Kidney (tissue), 14 donors: ENCODE results near the gene SNAP47. TPM values are rescaled to one million over a fixed set of nuclear protein-coding genes. Genes with fewer than 3 reads are reported as not detected.

ENCODE experiments used
- DNase-seq, 5 donors: peaks; one replicate each; pipeline ENCODE4 v3.0.0-alpha.2; 2013 to 2020
- FAIRE-seq: peaks from 2 replicates; lab custom pipeline; 2012; peaks lifted over from hg19 to GRCh38; lab: Jason Lieb, UNC
- H3K27ac ChIP-seq, 2 donors: one replicate each; pipeline ENCODE4 v1.7.0; 2013; ENCODE audit warnings: low read depth in 2 of 2, low read length in 2 of 2, inconsistent platforms in 1 of 2
- H3K27me3 ChIP-seq: one replicate; pipeline ENCODE4 v1.7.1; 2013; ENCODE audit warnings: low read length, inconsistent platforms; ENCODE audit not compliant: control insufficient read depth, insufficient read depth
- H3K36me3 ChIP-seq, 3 donors: one replicate each; pipeline versions ENCODE4 v1.7.0 to v1.7.1; 2013; ENCODE audit warnings: low read length in 3 of 3, control low read depth in 1 of 3, inconsistent platforms in 1 of 3; ENCODE audit not compliant: insufficient read depth in 3 of 3, control insufficient read depth in 2 of 3
- H3K4me1 ChIP-seq, 3 donors: one replicate each; pipeline versions ENCODE4 v1.7.0 to v1.7.1; 2013; ENCODE audit warnings: low read length in 3 of 3, inconsistent platforms in 1 of 3, low read depth in 1 of 3; ENCODE audit not compliant: control insufficient read depth in 2 of 3, insufficient read depth in 2 of 3
- H3K4me3 ChIP-seq, 3 donors: one replicate each; pipeline versions ENCODE4 v1.7.0 to v1.8.1; 2013; ENCODE audit warnings: low read length in 3 of 3, control low read depth in 1 of 3, inconsistent platforms in 1 of 3
- H3K9ac ChIP-seq, 3 donors: one replicate each; pipeline versions ENCODE4 v1.7.0 to v1.7.1; 2013; ENCODE audit warnings: low read length in 3 of 3, control low read depth in 1 of 3, inconsistent platforms in 1 of 3
- H3K9me3 ChIP-seq, 3 donors: one replicate each; pipeline versions ENCODE4 v1.7.0 to v1.7.1; 2013; ENCODE audit warnings: low read length in 3 of 3, control low read depth in 1 of 3, inconsistent platforms in 1 of 3; ENCODE audit not compliant: control insufficient read depth in 2 of 3, insufficient read depth in 1 of 3
- CTCF ChIP-seq: IDR thresholded peaks from 3 replicates; pipeline ENCODE4 v1.5.1; 2012; ENCODE audit warnings: mild to moderate bottlenecking, moderate library complexity, borderline replicate concordance; ENCODE audit not compliant: insufficient read depth; ENCODE audit errors: extremely low read depth
- intact Hi-C: fragments of 100-400 bp; cut with DNase I; formaldehyde crosslinking; loops from one replicate; pipeline ENCODE4 v1.11.1; 2022
- polyA plus RNA-seq: library from polyadenylated mRNA; stranded (reverse); fragments of 350-450 nt; fragmentation: Illumina TruSeq; extraction: RNeasy Lipid Tissue Mini Kit (QIAGEN cat#74804); gene quantifications from one replicate; pipeline ENCODE4 v1.2.3, GENCODE V29; 2014; ENCODE audit warnings: low read depth, low replicate concordance; ENCODE audit not compliant: insufficient read depth
- total RNA-seq: library from RNA; stranded (reverse); fragmentation: NEBNext Ultra II Directional; extraction: Animal tissue kit (Norgen Biotek cat#: 25700); gene quantifications from one replicate; pipeline ENCODE4 v1.2.1, GENCODE V29; 2021
- donor health status: control.
- donor health status: control.
- donor health status: control.
- donor health status: control.
- donor health status: control.
- donor health status: DM: yes; HTN: yes; CAD: no.
- donor health status: Normal renal cell carcinoma (clear cell type).

The SNAP47 gene
- total and polyA plus RNA-seq, 2 donors from 2014 or later, result 31.6 to 32.4 TPM

DNA sequence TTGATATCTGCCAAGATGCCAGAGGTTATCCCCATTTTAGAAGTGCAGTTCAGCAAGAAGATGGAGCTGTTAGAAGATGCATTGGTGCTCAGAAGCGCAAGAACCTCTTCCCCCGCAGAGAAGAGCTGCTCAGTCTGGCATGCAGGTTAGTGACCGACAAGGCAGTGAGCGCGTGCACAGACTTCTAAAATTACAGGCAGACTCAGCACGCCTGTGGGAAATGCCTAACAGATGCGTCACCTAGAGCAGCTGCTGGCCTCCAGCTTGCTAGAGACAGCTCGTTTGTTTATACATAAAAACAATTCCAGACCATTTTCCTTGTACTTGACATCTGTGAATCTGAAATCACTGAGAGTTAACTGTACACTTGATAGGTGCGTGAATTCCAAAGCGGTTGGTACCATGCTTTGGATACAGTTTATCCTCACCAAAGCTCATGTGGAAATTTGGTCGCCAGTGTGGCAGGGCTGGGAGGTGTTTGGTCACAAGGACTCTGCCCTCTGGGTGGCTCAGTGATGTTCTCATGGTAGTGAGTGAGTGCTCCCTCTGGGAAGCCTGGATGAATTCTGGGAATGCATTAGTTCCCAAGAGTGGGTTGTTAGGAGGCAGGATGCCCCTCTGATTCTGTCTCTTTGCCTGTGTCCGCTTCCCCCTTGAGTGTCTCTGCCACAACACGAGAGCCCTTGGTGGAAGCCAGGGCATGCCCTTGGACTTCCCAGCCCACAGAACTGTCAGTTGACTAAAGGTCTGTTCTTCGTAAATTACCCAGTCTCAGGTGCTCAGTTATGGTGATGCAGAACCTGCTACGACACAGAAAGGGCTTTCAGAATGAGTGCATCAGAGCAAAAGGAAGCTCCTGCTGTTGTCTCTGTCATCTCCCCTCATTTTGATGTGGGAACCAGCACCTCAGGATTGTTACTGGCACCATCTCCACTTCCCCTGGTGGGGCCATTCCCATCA lies 24.4 kb downstream of the SNAP47 start:
- Histone ChIP-seq H3K4me3 (no peak overlapping the region), H3K9me3 (no peaks in the 10 kb centered on the region), H3K27ac (no peak overlapping the region), H3K9ac (no peak overlapping the region), H3K4me1 (no peaks in the 10 kb centered on the region), H3K27me3 (no peaks in the 10 kb centered on the region), H3K36me3 (peaks cover 4 to 21% (median 14%) of the 10 kb centered on the region in 3 donors)
- DNase-seq, result peak; percentile 48 to 82 (median 81)
- TF ChIP-seq CTCF, result no peak
- FAIRE-seq, result no peak
- intact Hi-C loops, result loop anchor here (10.0 kb wide), 1 partner anchor 185 kb away; the partner anchor contains the start of gene WNT9A

DNA sequence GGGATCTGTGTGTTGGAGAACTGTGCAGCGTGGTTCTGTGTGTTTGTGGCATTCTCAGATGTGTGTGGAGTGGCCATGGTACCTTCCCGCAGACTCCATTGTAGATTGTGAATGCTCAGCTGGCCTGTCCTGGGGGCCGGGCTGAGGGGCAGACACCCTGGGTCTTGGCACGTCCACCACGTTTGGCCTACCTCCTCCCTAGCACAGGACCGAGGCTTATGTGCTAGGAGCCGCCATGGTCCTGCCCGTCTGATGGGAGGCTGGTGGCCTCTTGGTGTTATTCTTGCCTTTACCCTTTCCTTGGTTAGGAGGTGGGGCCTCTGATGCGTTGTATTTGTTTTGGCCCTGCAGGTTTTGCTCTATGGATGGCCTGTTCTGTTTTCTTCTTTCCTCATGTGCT lies 25.1 kb downstream of the SNAP47 start:
- Histone ChIP-seq H3K27ac (no peak overlapping the region), H3K9me3 (no peaks in the 10 kb centered on the region), H3K27me3 (no peaks in the 10 kb centered on the region), H3K36me3 (peaks cover 4 to 21% (median 14%) of the 10 kb centered on the region in 3 donors), H3K9ac (no peak overlapping the region), H3K4me3 (no peak overlapping the region), H3K4me1 (no peaks in the 10 kb centered on the region)
- TF ChIP-seq CTCF, result no peak
- FAIRE-seq (no peak), DNase-seq (peak in 1 of 5 donors; percentile 42)
- intact Hi-C loops, result loop anchor here (10.0 kb wide), 1 partner anchor 184 kb away; the partner anchor contains the start of gene WNT9A

- H3K4me1 ChIP-seq, result peaks cover 0 to under 1% (median 0%) of the 10 kb centered on the region in 3 donors
- no peak overlapping the region for H3K27ac ChIP-seq
- H3K4me3 ChIP-seq, result no peak overlapping the region
- intact Hi-C loops, result loop anchor here (10.0 kb wide), 1 partner anchor 183 kb away; the partner anchor contains the start of gene WNT9A
- DNase-seq (no peak), FAIRE-seq (no peak)
- no peaks in the 10 kb centered on the region for H3K9me3 ChIP-seq
- H3K9ac ChIP-seq, result no peak overlapping the region
- peaks cover 4 to 21% (median 14%) of the 10 kb centered on the region in 3 donors for H3K36me3 ChIP-seq
- no peak for TF ChIP-seq CTCF
- no peaks in the 10 kb centered on the region for H3K27me3 ChIP-seq
Measured at GRCh38 chr1:227761621-227762230, 26.5 kb downstream of the SNAP47 start.
